Panc1 (cell line): ENCODE results near the gene IP6K2. TPM values are rescaled to one million over a fixed set of nuclear protein-coding genes. Genes with fewer than 3 reads are reported as not detected.

ENCODE experiments used
- ATAC-seq: fragments of 200-7000 bp; cut with Tn5 transposase; 2 replicates; pipeline ENCODE4 v1.9.1; 2020; ENCODE audit warnings: mild to moderate bottlenecking, moderate library complexity
- BruUV-seq: library from RNA; stranded (reverse); fragments of 400-500 nt; replicated peaks from 2 replicates; lab custom pipeline; 2021; lab: Mats Ljungman, UMichigan
- CTCF ChIA-PET: fragments of 300-600 bp; sonication (Branson Sonifier 250); formaldehyde crosslinking; loops from one replicate; lab custom pipeline; 2022; ENCODE audit warnings: antibody characterized with exemption; lab: Charles Lee
- POLR2A ChIA-PET: fragments of 300-600 bp; sonication (Branson Sonifier 250); formaldehyde crosslinking; loops from one replicate; lab custom pipeline; 2022; ENCODE audit warnings: antibody characterized with exemption; lab: Charles Lee
- DNase-seq: peaks from one replicate; pipeline ENCODE4 v3.0.0-alpha.2; 2010; ENCODE audit warnings: low read depth, low spot score
- H3K27ac ChIP-seq: 2 replicates; pipeline ENCODE4 v1.5.1; 2011; ENCODE audit warnings: mild to moderate bottlenecking, low read length, inconsistent platforms
- H3K27me3 ChIP-seq: fragments of 200-500 bp; sonication (Bioruptor generic); 2 replicates; pipeline ENCODE4 v1.6.0; 2014; ENCODE audit warnings: low read length, inconsistent platforms; ENCODE audit not compliant: control insufficient read depth, insufficient read depth
- H3K36me3 ChIP-seq: fragments of 200-500 bp; sonication (Bioruptor generic); 2 replicates; pipeline ENCODE4 v1.5.1; 2014; ENCODE audit warnings: inconsistent platforms, mild to moderate bottlenecking, low read length, moderate library complexity; ENCODE audit not compliant: control insufficient read depth, insufficient read depth
- H3K4me1 ChIP-seq: 2 replicates; pipeline ENCODE4 v1.5.1; 2011; ENCODE audit warnings: inconsistent platforms, mild to moderate bottlenecking, low read length, moderate library complexity; ENCODE audit not compliant: control insufficient read depth, insufficient read depth
- H3K4me3 ChIP-seq, 2 experiments: 2 replicates each; pipeline ENCODE4 v1.5.1; 2011 to 2012; ENCODE audit warnings: low read depth in 2 of 2, low read length in 2 of 2, mild to moderate bottlenecking in 2 of 2, inconsistent platforms in 1 of 2, moderate library complexity in 1 of 2
- H3K9me3 ChIP-seq: fragments of 200-500 bp; sonication (Bioruptor generic); 2 replicates; pipeline ENCODE4 v1.5.1; 2014; ENCODE audit warnings: low read depth, mild to moderate bottlenecking, inconsistent platforms, low read length, moderate library complexity; ENCODE audit not compliant: control insufficient read depth, insufficient read depth
- POLR2AphosphoS5 ChIP-seq: IDR thresholded peaks from 2 replicates; pipeline ENCODE4 v1.6.1; 2012; ENCODE audit warnings: mild to moderate bottlenecking, low read depth, low read length, moderate library complexity
- SIN3A ChIP-seq: IDR thresholded peaks from 2 replicates; pipeline ENCODE4 v1.6.1; 2012; ENCODE audit warnings: low read depth, mild to moderate bottlenecking, low read length, moderate library complexity, borderline replicate concordance; ENCODE audit not compliant: insufficient read depth
- TCF7L2 ChIP-seq: IDR thresholded peaks from 2 replicates; pipeline ENCODE4 v1.6.1; 2011; ENCODE audit warnings: mild to moderate bottlenecking, low read depth, low read length, inconsistent platforms
- in situ Hi-C: cut with HindIII; loops from 2 replicates; pipeline ENCODE4 v1.10.0; 2016; ENCODE audit warnings: low sequenced_read_pairs, low pct_unique_long_range_greater_than_20kb
- intact Hi-C: fragments of 100-400 bp; cut with micrococcal nuclease; formaldehyde crosslinking; loops from one replicate; pipeline ENCODE4 v1.10.0; 2022; ENCODE audit not compliant: unreplicated experiment
- total RNA-seq: library from RNA; stranded (reverse); gene quantifications from one replicate; pipeline ENCODE4 v1.2.1, GENCODE V29; 2021; ENCODE audit not compliant: unreplicated experiment
- TF ChIP-seq, protein P1 (sequence below): fragments of 450-650 bp; IDR thresholded peaks from 2 replicates; pipeline ENCODE4 v1.5.1; 2017; ENCODE audit warnings: mild to moderate bottlenecking
- TF ChIP-seq, protein P2 (sequence below), 2 experiments: IDR thresholded peaks; 2 replicates each; pipeline ENCODE4 v1.6.1; 2011 to 2012; ENCODE audit warnings: low read depth in 2 of 2, control low read depth in 1 of 2, low read length in 1 of 2, mild to moderate bottlenecking in 1 of 2, moderate library complexity in 1 of 2; ENCODE audit not compliant: insufficient read depth in 1 of 2

Gene IP6K2
- total RNA-seq, 1 experiment from 2014 or later, result 50.2 TPM

GRCh38 chr3:48711727-48712126, 5.3 kb downstream of the IP6K2 start:
- Histone ChIP-seq H3K36me3 (peaks cover 17% of the 10 kb centered on the region), H3K27ac (no peak overlapping the region), H3K4me3 (no peak overlapping the region), H3K4me1 (peaks cover 13% of the 10 kb centered on the region), H3K9me3 (no peaks in the 10 kb centered on the region), H3K27me3 (no peaks in the 10 kb centered on the region)
- TF ChIP-seq, protein P1, sequence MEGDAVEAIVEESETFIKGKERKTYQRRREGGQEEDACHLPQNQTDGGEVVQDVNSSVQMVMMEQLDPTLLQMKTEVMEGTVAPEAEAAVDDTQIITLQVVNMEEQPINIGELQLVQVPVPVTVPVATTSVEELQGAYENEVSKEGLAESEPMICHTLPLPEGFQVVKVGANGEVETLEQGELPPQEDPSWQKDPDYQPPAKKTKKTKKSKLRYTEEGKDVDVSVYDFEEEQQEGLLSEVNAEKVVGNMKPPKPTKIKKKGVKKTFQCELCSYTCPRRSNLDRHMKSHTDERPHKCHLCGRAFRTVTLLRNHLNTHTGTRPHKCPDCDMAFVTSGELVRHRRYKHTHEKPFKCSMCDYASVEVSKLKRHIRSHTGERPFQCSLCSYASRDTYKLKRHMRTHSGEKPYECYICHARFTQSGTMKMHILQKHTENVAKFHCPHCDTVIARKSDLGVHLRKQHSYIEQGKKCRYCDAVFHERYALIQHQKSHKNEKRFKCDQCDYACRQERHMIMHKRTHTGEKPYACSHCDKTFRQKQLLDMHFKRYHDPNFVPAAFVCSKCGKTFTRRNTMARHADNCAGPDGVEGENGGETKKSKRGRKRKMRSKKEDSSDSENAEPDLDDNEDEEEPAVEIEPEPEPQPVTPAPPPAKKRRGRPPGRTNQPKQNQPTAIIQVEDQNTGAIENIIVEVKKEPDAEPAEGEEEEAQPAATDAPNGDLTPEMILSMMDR, result no peak
- DNase-seq, result no peak
- CTCF ChIA-PET, result no interaction called here
- no TSS peak for BruUV-seq
- POLR2A ChIA-PET, result no interaction called here
- in situ Hi-C loops (no loop called here), intact Hi-C loops (no loop called here)
- ATAC-seq, result no peak

GRCh38 chr3:48709051-48709461, 8.0 kb downstream of the IP6K2 start:
- peaks cover 8% of the 10 kb centered on the region; the same call in 1 of the 2 replicates for H3K36me3 ChIP-seq
- no peaks in the 10 kb centered on the region for H3K9me3 ChIP-seq
- in situ Hi-C loops (no loop called here), intact Hi-C loops (no loop called here)
- no peak overlapping the region for H3K27ac ChIP-seq
- TF ChIP-seq, protein P2, sequence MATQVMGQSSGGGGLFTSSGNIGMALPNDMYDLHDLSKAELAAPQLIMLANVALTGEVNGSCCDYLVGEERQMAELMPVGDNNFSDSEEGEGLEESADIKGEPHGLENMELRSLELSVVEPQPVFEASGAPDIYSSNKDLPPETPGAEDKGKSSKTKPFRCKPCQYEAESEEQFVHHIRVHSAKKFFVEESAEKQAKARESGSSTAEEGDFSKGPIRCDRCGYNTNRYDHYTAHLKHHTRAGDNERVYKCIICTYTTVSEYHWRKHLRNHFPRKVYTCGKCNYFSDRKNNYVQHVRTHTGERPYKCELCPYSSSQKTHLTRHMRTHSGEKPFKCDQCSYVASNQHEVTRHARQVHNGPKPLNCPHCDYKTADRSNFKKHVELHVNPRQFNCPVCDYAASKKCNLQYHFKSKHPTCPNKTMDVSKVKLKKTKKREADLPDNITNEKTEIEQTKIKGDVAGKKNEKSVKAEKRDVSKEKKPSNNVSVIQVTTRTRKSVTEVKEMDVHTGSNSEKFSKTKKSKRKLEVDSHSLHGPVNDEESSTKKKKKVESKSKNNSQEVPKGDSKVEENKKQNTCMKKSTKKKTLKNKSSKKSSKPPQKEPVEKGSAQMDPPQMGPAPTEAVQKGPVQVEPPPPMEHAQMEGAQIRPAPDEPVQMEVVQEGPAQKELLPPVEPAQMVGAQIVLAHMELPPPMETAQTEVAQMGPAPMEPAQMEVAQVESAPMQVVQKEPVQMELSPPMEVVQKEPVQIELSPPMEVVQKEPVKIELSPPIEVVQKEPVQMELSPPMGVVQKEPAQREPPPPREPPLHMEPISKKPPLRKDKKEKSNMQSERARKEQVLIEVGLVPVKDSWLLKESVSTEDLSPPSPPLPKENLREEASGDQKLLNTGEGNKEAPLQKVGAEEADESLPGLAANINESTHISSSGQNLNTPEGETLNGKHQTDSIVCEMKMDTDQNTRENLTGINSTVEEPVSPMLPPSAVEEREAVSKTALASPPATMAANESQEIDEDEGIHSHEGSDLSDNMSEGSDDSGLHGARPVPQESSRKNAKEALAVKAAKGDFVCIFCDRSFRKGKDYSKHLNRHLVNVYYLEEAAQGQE (IDR thresholded peaks at IDR 0.05; ENCODE audit: insufficient read depth in 1 of 2, low read depth in 2 of 2, low read length in 1 of 2), result no peak
- TF ChIP-seq, protein P1, result no peak
- TF ChIP-seq POLR2AphosphoS5 (no peak), SIN3A (no peak), TCF7L2 (no peak)
- no peak overlapping the region for H3K4me3 ChIP-seq
- POLR2A ChIA-PET, result no interaction called here
- H3K4me1 ChIP-seq, result peaks cover 3% of the 10 kb centered on the region
- CTCF ChIA-PET, result no interaction called here
- no peak for DNase-seq
- ATAC-seq, result peak; percentile 23; the same call in 1 of the 2 replicates
- TSS peak; percentile 25 for BruUV-seq
- no peaks in the 10 kb centered on the region for H3K27me3 ChIP-seq
